K562 (cell line): Measurements from ENCODE around the gene SP2. TPM values are rescaled to one million over a fixed set of nuclear protein-coding genes. Genes with fewer than 3 reads are reported as not detected.

Source experiments
- CBX3 ChIP-seq, 2 experiments: IDR thresholded peaks; 1 replicate in 1 of 2; 2 replicates in 1 of 2; pipeline ENCODE4 v1.6.1; 2012; ENCODE audit warnings: inconsistent platforms in 2 of 2, low read length in 2 of 2, borderline replicate concordance in 1 of 2, control low read depth in 1 of 2
- DACH1 ChIP-seq: fragments of 450-650 bp; IDR thresholded peaks from 2 replicates; pipeline ENCODE4 v1.6.1; 2018; ENCODE audit not compliant: partially characterized antibody
- FOS ChIP-seq: IDR thresholded peaks from 3 replicates; pipeline ENCODE4 v1.6.1; 2011; ENCODE audit not compliant: insufficient read length; ENCODE audit errors: extremely low read depth
- KAT7 ChIP-seq: sonication (generic); formaldehyde crosslinking; IDR thresholded peaks from 2 replicates; pipeline ENCODE4 v1.8.0; 2022; ENCODE audit warnings: missing genetic modification reagents, mild to moderate bottlenecking, borderline replicate concordance
- NRF1 ChIP-seq, 2 experiments: fragments of 450-650 bp; IDR thresholded peaks in 1 of 2; conservative IDR thresholded peaks in 1 of 2; 2 replicates each; pipeline ENCODE4 v1.6.1; 2014; ENCODE audit warnings: mild to moderate bottlenecking in 2 of 2
- PML ChIP-seq: IDR thresholded peaks from 2 replicates; pipeline ENCODE4 v1.6.1; 2012; ENCODE audit warnings: low read length, inconsistent platforms
- POLR2AphosphoS5 ChIP-seq: IDR thresholded peaks from 2 replicates; pipeline ENCODE4 v1.6.1; 2011; ENCODE audit warnings: mild to moderate bottlenecking, low read depth, low read length, moderate library complexity; ENCODE audit not compliant: control insufficient read depth, insufficient read depth
- SMARCE1 ChIP-seq: fragments of 450-650 bp; IDR thresholded peaks from 2 replicates; pipeline ENCODE4 v1.7.1; 2016; ENCODE audit warnings: mild to moderate bottlenecking
- SP1 ChIP-seq: sonication (generic); formaldehyde crosslinking; IDR thresholded peaks from 2 replicates; pipeline ENCODE4 v1.8.1; 2022; ENCODE audit warnings: mild to moderate bottlenecking, missing genetic modification reagents
- STAT5A ChIP-seq: IDR thresholded peaks from 2 replicates; pipeline ENCODE4 v1.6.1; 2012; ENCODE audit warnings: low read length, inconsistent platforms, borderline replicate concordance
- TAF9B ChIP-seq: fragments of 450-650 bp; IDR thresholded peaks from 2 replicates; pipeline ENCODE4 v1.6.1; 2018; ENCODE audit warnings: mild to moderate bottlenecking; ENCODE audit not compliant: partially characterized antibody
- TRIM24 ChIP-seq, 2 experiments: fragments of 450-650 bp; IDR thresholded peaks; 2 replicates each; pipeline ENCODE4 v1.6.1; 2016
- ZNF253 ChIP-seq: fragments of 250-450 bp; sonication (Bioruptor Pico); conservative IDR thresholded peaks from 2 replicates; pipeline ENCODE4 v1.6.1; 2021; ENCODE audit warnings: mild to moderate bottlenecking
- ZNF263 ChIP-seq: sonication (generic); formaldehyde crosslinking; IDR thresholded peaks from 2 replicates; pipeline ENCODE4 v1.8.0; 2022; ENCODE audit warnings: mild to moderate bottlenecking, missing genetic modification reagents, borderline replicate concordance
- ZNF408 ChIP-seq: fragments of 250-450 bp; sonication (Bioruptor Pico); IDR thresholded peaks from 2 replicates; pipeline ENCODE4 v1.4.0; 2020; ENCODE audit warnings: low read depth, mild to moderate bottlenecking, moderate library complexity
- ZNF764 ChIP-seq: fragments of 250-450 bp; sonication (Bioruptor Pico); IDR thresholded peaks from 2 replicates; pipeline ENCODE4 v1.4.0; 2020; ENCODE audit warnings: low read depth, mild to moderate bottlenecking, moderate library complexity
- polyA plus RNA-seq, 8 experiments: library from polyadenylated mRNA; depleted of rRNA in 4 of 8; stranded (reverse) in 5 of 8; unstranded in 3 of 8; fragments of >200 nt; fragmentation: Nextera tagmentation in 2 of 8; fragmentation: Illumina TruSeq in 1 of 8; extraction: Ambion mirVana in 2 of 8; extraction: Trizol in 1 of 8; gene quantifications; 2 replicates each; pipeline versions ENCODE4 v1.2.1 to v1.2.3, GENCODE V29; 2011 to 2014; ENCODE audit warnings: inconsistent platforms in 1 of 8, missing spikeins in 1 of 8
- total RNA-seq, 7 experiments: library from RNA; depleted of rRNA in 6 of 7; stranded (reverse); fragments of >200 nt in 6 of 7; fragmentation: Illumina TruSeq in 2 of 7; extraction: Trizol in 2 of 7; gene quantifications; 2 replicates each; pipeline versions ENCODE4 v1.2.1 to v1.2.3, GENCODE V29; 2011 to 2021; ENCODE audit warnings: low replicate concordance in 1 of 7
- TF ChIP-seq, protein P1 (sequence below): sonication (generic); formaldehyde crosslinking; IDR thresholded peaks from 2 replicates; pipeline ENCODE4 v1.8.0; 2022; ENCODE audit warnings: mild to moderate bottlenecking, missing genetic modification reagents
- TF ChIP-seq, protein P2 (sequence below), 3 experiments: fragments of 200-800 bp in 1 of 3; fragments of 250-450 bp in 1 of 3; fragments of 450-650 bp in 1 of 3; sonication (Bioruptor Pico) in 1 of 3; sonication (Bioruptor generic) in 1 of 3; formaldehyde crosslinking in 1 of 3; IDR thresholded peaks; 2 replicates each; pipeline versions ENCODE4 v1.6.1 to v1.8.0; 2016 to 2022; ENCODE audit warnings: mild to moderate bottlenecking in 2 of 3, missing genetic modification characterization in 2 of 3, missing compliant biosample characterization in 1 of 3, moderate library complexity in 1 of 3
- TF ChIP-seq, protein P3 (sequence below): sonication (generic); formaldehyde crosslinking; IDR thresholded peaks from 2 replicates; pipeline ENCODE4 v1.9.0; 2022; ENCODE audit warnings: mild to moderate bottlenecking, missing genetic modification reagents

The SP2 gene
- total and polyA plus RNA-seq, 9 of the 15 experiments (the other 6 are each of a cell fraction or from before 2014, with no cell fraction given): 0.77 to 22.3 (median 2.3) TPM

DNA sequence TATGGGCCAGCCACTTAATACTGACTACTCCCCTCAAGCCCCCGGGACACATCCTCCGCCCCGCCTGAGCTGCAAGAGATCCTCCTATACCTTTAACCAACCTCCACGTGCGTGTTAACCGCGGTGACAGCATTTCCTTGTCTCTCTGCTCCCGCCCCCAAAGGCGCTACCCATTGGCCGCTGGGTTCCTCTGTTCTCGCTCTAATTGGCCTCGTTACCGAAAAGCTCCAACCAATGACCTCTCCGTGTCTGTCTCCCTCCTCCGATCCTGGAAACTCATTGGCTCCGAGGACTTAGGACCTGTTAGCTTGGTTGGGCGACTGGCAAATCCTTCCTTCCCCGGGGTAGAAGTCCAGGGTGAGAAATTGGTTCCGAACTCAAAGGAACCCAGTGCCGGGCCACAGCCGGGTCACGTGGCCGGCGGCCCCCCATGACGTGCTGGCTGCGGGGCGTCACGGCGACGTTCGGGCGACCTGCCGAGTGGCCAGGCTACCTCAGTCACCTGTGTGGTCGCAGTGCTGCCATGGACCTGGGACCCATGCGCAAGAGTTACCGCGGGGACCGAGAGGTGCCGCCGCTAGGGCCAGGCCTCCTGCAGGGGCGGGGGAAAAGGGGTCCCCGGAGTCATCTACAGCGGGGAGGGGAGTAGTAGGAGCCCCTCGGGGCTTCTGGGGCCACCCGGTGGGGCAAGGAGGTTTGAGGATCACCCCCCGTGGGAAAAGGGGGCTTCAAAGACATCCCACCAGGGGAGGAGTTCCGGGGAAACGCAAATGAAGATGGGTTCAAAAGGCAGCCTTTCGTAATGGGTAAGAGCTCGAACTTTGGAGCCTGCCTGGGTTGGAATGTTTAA lies 45.4 kb downstream of the SP2 start, which contains the start of gene PNPO (continued):
- TF ChIP-seq ZNF764 (CRISPR knock-in tag) (no peak), PML (no peak), DACH1 (peak; percentile 6), SMARCE1 (no peak), TRIM24 (IDR thresholded peaks at IDR 0.05) (no peak; a peak in 1 of 4 replicates), ZNF263 (CRISPR knock-in tag) (no peak), ZNF408 (no peak), ZNF253 (CRISPR knock-in tag) (no peak), NRF1 (conservative IDR thresholded peaks at IDR 0.05 in 1 of 2, IDR thresholded peaks at IDR 0.05 in 1 of 2) (peak; percentile 87 to 89), CBX3 (IDR thresholded peaks at IDR 0.05; ENCODE audit: borderline replicate concordance in 1 of 2, low read length in 2 of 2) (peak in 1 of 2 experiments; percentile 93; a peak in 2 of 3 replicates), STAT5A (no peak), SP1 (CRISPR knock-in tag) (peak; percentile 66), KAT7 (CRISPR knock-in tag) (peak; percentile 95), FOS (peak; percentile 98), POLR2AphosphoS5 (peak; percentile 43; the same call in 1 of the 2 replicates), TAF9B (peak; percentile 2)
- TF ChIP-seq, protein P1, sequence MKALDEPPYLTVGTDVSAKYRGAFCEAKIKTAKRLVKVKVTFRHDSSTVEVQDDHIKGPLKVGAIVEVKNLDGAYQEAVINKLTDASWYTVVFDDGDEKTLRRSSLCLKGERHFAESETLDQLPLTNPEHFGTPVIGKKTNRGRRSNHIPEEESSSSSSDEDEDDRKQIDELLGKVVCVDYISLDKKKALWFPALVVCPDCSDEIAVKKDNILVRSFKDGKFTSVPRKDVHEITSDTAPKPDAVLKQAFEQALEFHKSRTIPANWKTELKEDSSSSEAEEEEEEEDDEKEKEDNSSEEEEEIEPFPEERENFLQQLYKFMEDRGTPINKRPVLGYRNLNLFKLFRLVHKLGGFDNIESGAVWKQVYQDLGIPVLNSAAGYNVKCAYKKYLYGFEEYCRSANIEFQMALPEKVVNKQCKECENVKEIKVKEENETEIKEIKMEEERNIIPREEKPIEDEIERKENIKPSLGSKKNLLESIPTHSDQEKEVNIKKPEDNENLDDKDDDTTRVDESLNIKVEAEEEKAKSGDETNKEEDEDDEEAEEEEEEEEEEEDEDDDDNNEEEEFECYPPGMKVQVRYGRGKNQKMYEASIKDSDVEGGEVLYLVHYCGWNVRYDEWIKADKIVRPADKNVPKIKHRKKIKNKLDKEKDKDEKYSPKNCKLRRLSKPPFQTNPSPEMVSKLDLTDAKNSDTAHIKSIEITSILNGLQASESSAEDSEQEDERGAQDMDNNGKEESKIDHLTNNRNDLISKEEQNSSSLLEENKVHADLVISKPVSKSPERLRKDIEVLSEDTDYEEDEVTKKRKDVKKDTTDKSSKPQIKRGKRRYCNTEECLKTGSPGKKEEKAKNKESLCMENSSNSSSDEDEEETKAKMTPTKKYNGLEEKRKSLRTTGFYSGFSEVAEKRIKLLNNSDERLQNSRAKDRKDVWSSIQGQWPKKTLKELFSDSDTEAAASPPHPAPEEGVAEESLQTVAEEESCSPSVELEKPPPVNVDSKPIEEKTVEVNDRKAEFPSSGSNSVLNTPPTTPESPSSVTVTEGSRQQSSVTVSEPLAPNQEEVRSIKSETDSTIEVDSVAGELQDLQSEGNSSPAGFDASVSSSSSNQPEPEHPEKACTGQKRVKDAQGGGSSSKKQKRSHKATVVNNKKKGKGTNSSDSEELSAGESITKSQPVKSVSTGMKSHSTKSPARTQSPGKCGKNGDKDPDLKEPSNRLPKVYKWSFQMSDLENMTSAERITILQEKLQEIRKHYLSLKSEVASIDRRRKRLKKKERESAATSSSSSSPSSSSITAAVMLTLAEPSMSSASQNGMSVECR (CRISPR knock-in tag): peak; percentile 82
- TF ChIP-seq, protein P2, sequence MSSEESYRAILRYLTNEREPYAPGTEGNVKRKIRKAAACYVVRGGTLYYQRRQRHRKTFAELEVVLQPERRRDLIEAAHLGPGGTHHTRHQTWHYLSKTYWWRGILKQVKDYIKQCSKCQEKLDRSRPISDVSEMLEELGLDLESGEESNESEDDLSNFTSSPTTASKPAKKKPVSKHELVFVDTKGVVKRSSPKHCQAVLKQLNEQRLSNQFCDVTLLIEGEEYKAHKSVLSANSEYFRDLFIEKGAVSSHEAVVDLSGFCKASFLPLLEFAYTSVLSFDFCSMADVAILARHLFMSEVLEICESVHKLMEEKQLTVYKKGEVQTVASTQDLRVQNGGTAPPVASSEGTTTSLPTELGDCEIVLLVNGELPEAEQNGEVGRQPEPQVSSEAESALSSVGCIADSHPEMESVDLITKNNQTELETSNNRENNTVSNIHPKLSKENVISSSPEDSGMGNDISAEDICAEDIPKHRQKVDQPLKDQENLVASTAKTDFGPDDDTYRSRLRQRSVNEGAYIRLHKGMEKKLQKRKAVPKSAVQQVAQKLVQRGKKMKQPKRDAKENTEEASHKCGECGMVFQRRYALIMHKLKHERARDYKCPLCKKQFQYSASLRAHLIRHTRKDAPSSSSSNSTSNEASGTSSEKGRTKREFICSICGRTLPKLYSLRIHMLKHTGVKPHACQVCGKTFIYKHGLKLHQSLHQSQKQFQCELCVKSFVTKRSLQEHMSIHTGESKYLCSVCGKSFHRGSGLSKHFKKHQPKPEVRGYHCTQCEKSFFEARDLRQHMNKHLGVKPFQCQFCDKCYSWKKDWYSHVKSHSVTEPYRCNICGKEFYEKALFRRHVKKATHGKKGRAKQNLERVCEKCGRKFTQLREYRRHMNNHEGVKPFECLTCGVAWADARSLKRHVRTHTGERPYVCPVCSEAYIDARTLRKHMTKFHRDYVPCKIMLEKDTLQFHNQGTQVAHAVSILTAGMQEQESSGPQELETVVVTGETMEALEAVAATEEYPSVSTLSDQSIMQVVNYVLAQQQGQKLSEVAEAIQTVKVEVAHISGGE (CRISPR knock-in tag; IDR thresholded peaks at IDR 0.05): peak; percentile 45 to 98 (median 91); a peak in 5 of 6 replicates
- TF ChIP-seq, protein P3, sequence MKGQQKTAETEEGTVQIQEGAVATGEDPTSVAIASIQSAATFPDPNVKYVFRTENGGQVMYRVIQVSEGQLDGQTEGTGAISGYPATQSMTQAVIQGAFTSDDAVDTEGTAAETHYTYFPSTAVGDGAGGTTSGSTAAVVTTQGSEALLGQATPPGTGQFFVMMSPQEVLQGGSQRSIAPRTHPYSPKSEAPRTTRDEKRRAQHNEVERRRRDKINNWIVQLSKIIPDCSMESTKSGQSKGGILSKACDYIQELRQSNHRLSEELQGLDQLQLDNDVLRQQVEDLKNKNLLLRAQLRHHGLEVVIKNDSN (CRISPR knock-in tag): peak; percentile 85
